HG03108 (cell line): ENCODE measurements around the gene FITM2.

Experiments
- ATAC-seq: cut with Tn5 transposase; IDR thresholded peaks from one replicate; pipeline ENCODE4 v1.9.1; 2021; ENCODE audit warnings: moderate library complexity; ENCODE audit not compliant: unreplicated experiment

The FITM2 gene

GRCh38 chr20:44284032-44284431 lies 27.0 kb downstream of the FITM2 start:
- no peak for ATAC-seq

DNA sequence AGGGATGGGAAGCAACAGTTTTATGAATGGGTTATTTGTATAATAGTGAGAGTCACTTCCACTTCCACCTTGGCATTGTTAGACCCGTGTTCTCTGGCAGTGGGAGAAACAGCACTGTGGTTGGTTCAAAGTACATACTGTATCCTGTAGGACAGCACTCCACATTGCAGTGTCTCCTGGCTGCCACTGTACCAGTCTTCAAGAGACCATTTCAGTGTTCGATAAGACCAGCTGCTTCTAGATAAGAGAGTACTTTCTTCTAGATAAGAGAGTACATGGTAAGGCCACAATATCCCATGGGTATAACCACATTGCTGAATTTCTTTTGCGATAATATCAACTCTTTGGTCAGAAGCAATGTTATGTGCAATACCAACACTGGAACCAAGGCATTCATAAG lies 28.8 kb downstream of the FITM2 start:
- ATAC-seq = no peak

- ATAC-seq = no peak
Observed at GRCh38 chr20:44280387-44280786, 30.6 kb downstream of the FITM2 start.

GRCh38 chr20:44279228-44279627 lies 31.8 kb downstream of the FITM2 start:
- no peak for ATAC-seq

DNA sequence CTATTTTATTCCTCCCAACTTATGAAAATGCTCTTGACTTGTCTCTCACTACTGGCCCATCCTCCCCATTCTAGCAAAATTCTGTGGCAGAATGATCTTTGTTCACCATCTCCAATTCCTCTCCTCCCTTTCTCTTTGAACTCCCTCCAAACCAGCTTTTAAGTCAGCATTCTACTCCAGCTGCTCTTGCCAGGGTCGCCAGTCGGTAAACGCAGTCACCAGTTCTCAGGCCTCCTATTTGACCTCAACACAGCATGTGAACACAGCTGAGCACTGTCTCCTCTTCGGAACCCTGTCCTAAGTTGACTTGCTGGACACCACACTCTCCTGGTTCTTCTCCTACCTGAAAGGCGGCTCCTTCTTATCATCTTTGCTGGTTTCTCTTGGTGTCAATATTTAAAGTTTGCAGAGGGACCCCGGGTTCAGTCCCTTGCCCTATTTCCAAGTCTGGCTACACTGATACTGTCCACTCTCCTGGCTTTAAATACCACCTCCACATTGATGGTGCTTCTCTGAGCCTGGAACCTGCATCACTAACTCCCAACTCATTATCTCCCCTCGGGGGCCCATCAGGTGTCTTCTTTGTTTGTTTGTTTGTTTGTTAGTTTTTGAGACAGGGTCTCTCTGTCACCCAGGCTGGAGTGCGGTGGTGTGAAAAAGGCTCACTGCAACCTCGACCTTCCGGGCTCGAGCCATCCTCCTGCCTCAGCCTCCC lies 36.5 kb downstream of the FITM2 start:
- ATAC-seq = no peak

GRCh38 chr20:44273231-44274215 lies 37.5 kb downstream of the FITM2 start:
- no peak for ATAC-seq

GRCh38 chr20:44271915-44272663 lies 38.9 kb downstream of the FITM2 start:
- no peak for ATAC-seq

- ATAC-seq = no peak
Observed at GRCh38 chr20:44268802-44269201, 42.2 kb downstream of the FITM2 start.

- ATAC-seq = no peak
Observed at GRCh38 chr20:44264287-44264686, 46.7 kb downstream of the FITM2 start.

DNA sequence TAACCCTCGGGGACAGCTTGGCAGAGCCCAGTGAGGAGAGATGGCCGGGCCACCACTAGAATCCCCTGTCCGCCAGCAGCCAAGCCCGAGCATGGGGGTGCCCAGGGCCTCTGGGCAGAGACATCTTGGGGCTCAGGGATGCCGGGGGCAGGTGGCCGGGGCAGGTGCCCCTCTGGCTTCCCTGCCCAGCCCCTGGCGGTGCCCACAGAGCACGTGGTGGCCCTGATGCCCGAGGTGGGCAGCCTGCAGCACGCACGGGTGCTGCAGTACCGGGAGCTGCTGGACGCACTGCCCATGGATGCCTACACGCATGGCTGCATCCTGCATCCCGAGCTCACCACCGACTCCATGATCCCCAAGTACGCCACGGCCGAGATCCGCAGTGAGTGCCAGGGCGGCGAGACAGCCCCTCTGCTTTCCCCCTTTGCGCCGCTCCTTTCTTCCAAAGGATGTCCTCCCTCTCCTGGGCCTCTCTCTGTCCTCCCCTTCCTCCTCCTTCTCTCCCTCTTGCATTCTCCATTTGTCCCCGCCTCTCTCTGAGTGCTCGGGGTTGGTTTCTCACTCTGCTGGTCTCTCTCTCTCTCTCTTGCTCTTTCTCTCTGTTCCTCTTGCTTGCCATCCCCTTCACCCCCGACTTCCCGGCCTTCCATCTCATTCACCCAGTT lies 52.6 kb downstream of the FITM2 start:
- no peak for ATAC-seq

- ATAC-seq = no peak
Observed at GRCh38 chr20:44256961-44257360, 54.0 kb downstream of the FITM2 start.

DNA sequence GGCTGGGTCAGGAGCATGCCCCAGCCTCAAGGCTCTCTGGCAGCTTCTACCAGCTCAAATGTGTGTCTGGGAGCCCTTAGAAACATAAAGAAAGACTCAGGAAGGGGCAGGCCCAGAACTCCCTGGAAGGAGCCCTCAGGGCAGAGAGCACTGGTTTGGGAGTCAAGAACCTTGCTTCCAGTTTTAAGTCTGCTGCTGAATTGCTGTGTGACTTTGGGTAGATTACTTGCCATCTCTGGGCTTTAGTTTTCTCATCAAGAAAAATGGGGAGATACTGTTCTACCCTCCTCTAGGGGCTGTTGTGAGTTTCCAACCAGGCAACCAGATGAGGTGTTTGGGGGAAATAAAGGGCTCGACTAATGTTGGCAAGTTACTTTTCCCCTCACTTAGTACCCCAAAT lies 55.1 kb downstream of the FITM2 start:
- ATAC-seq = no peak

DNA sequence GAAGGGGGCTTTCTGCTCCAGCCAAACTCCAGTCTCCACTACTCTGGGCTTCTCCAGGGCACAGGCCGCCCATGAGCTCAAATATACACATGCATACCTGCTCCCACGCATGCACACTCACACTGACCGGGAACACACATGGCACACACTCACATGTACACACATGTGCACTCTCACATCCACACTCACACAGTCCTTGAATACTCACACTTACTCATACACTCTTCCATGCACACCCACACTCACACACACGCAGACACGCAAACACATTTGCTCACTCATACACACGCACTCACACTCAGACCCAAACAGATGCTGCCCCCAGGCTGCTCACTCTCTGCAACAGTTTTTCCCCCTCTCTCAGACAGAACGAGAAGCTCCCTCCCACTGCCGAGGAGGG lies 56.9 kb downstream of the FITM2 start:
- no peak for ATAC-seq

- no peak for ATAC-seq
Observed at GRCh38 chr20:44253528-44253927, 57.5 kb downstream of the FITM2 start.
